Left kidney (tissue), 2 donors: ENCODE measurements around the gene CFTR. TPM values are rescaled to one million over a fixed set of nuclear protein-coding genes. Genes with fewer than 3 reads are reported as not detected.
A peak's percentile ranks its signal among the peaks of the same experiment; 100 is the strongest.
"Not testable (repeated sequence)": the region's sequence is repeated elsewhere in the genome, so short reads cannot be mapped to it uniquely, and the experiment has no call there.

Experiments
- DNase-seq: peaks from one replicate; pipeline ENCODE4 v3.0.0-alpha.2; 2013
- polyA plus RNA-seq: library from polyadenylated mRNA; unstranded; fragments of 120-200 nt; gene quantifications from one replicate; pipeline ENCODE4 v1.2.1, GENCODE V29; 2013; ENCODE audit not compliant: insufficient read length

CFTR gene
- polyA plus RNA-seq, 1 donor = 11.3 TPM

DNA sequence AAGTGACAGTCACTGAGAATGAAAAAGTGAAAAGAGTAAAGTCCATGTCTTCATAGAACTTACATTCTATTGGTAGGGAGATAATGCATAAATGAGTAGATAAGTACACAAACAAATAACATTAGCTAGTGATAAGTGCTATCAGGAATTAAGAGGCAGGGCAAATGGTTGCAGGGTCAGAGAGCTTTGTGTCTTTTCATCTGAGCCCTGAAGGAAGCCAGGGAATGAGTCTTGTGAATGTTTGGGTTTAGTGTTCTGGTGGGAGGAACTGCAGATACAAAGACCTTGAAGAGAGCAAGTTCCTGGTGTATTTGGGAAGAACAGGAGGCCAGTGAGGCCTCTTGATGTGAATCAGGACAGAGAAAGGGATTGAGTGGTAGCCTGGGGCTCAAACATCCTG lies 209.6 kb downstream of the CFTR start:
- DNase-seq = no peak

DNA sequence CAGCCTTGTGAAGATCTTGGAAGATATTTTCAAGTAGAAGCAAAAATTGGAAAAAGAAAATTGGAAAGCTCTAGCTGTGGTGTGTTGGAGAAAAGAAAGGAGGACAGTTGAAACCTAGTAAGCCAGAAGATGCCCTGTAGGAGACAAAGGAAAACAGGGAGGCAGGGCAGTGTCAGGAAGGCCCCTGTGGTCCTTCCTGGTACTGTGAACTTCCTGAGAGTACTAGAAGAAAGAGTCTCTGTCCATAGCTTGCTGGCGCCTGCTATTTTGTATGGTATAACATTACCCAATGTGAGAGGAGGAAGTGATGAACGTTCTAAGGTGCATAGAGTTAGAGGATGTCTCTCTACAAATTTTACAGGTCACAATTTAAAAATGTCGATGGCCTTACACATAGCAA lies 210.3 kb downstream of the CFTR start:
- DNase-seq = no peak

DNA sequence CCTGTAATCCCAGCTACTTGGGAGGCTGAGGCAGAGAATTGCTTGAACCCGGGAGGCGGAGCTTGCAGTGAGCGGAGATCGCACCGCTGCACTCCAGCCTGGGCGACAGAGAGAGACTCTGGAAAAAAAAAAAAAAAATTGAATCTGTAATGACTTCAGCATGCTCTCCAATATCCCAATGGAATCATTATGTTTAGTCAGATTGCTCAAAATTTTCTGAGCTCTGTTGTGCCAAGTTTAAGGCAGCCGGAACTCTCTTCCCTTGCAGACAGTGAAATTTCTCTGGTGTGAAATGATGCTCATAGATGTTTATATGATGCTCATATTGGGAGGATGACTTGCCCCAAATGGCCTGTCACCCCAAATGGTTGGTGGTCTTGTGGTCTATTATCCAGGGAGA lies 212.5 kb downstream of the CFTR start:
- DNase-seq = no peak

DNA sequence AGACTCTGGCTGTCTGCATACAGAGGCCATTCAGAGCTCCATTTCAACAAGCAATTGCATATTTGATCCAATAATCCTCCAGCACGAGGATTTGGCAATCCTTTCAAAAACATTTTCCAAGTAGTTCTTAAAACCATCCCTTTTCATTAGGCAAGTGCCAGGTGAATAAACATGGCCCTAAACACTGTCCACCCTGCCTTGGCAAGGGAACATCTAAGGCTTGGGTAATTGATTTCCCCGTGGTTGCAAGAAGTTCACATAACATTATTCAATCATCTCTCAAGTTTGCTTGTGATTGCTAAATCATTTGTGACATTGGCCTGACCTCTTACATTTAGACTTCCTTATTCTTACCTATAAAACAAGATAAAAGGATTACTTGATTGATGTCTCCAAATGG lies 218.2 kb downstream of the CFTR start:
- DNase-seq = no peak

DNA sequence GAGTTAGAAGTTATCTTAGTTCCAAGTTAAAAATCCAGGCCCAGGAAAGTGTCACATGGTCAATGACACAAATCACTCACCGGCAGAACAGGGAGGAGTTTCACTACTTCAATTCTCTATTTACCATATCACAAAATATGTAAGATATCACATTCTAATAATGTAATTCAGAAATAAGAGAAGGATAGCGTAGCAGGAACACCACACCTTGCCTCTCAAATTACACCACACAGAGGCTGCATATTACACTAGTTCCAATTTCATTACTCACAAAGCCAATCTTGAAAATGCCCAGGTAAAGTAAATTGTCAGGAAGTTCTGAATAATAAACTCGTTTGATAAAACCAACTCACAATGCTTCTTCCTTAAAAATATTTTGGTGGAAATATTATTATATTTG lies 224.2 kb downstream of the CFTR start:
- DNase-seq = no peak

DNA sequence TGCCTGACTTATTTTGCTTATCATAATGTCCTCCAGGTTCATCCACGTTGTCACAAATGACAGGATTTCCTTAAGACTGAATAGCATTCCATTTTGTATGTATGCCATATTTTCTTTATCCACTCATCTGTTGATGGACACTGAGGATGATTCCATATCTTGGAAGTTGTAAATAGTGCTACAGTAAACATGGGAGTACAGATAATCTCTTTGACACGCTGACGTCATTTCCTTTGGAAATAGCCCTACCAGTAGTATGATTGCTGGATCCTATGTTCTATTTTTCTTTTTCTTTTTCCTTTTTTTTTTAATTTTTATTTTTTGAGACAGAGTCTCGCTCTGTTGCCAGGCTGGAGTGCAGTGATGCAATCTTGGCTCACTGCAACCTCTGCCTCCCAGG lies 225.8 kb downstream of the CFTR start:
- no peak for DNase-seq

DNA sequence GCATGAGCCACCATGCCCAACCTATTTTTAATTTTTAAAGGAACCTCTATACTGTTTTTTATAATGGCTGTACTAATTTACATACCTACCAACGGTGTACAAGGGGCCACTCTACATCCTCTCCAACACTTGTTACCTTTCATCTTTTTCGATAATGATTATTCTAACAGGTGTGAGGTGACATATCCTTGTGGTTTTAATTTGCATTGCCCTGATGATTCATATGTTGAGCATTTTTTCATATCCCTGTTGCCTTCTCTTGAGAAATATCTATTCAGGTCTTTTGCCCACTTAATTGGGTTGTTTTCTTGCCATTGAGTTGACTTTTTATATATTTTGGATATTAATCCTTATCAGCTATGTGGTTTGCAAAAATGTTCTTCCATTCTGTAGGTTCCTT lies 226.4 kb downstream of the CFTR start:
- no peak for DNase-seq

DNA sequence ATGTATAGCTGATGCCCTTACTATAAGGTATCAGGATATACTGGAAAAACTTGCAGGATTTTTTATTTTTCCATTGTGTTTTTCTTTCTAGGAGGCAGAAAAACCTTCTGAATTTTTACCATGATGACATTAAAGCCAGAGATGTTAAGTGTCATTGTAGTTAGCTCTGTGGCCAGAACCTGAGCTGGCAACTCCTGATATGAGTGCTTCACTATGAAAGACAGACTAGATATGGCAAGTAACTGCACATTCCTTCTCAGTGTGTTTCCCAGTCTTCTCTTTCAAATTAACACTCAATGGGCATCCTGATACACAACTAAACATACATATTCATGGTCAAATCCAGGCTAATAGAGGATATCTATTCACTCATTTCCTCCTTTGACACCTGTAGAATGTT lies 227.3 kb downstream of the CFTR start:
- no peak for DNase-seq

DNA sequence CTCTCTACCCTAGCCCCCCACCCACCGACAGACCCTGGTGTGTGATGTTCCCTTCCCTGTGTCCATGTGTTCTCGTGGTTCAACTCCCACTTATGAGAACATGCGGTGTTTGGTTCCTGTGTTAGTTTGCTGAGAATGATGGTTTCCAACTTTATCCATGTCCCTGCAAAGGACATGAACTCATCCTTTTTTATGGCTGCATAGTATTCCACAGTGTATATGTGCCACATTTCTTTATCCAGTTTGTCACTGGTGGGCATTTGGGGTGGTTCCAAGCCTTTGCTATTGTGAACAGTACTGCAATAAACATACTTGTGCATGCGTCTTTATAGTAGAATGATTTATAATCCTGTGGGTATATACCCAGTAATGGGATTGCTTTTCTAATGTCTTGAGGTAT lies 228.3 kb downstream of the CFTR start:
- not testable (repeated sequence) for DNase-seq

DNA sequence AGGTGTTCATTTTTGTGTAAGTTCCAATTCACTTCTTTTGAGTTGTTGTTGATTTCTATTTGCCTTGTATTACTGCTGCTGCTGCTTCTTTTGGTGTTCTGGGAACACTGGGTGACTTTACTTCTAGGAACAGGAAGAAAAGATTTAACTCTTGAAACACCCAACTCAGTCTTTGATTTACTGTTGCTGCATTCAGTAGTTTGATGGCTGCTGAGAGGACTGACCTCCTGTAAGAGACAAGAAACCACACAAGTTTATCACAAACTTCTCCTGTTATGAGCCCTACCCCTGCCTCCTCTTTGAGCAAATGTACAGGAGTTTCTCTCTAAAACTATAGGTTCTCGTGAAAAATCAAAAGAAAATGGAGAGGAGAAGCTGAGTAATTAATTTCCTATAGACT lies 231.7 kb downstream of the CFTR start:
- no peak for DNase-seq

DNA sequence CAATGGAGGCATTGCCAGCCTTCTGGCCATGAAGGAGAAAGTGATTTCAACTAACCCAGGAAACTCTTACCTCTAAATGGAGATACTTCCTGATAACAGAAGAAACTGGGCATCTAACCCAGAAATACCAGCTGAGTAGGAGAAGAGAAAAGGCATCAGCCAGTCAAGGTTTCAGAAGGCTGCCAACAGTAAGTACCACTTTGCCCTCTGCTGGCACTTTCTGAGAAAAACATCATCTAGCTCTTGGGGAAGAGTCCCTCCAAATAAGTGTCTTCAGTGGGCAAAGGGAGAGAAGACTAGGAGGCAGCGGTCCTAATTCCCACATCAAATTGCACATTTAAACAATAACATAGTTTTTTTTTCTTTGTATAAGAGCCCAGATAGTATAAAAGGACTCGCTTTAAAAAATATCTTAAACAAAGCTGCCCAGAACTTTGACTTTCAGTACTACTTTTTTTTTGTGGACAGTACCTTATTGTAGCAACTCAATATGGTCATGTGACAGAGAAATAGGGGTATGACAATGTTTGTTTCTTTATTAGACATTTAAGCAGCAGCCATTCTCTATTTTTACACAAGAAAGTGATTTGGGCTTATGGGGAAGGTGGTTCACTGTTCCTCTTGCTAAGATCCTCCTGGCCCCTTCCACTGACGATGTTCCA lies 236.1 kb downstream of the CFTR start:
- DNase-seq = peak; percentile 53

DNA sequence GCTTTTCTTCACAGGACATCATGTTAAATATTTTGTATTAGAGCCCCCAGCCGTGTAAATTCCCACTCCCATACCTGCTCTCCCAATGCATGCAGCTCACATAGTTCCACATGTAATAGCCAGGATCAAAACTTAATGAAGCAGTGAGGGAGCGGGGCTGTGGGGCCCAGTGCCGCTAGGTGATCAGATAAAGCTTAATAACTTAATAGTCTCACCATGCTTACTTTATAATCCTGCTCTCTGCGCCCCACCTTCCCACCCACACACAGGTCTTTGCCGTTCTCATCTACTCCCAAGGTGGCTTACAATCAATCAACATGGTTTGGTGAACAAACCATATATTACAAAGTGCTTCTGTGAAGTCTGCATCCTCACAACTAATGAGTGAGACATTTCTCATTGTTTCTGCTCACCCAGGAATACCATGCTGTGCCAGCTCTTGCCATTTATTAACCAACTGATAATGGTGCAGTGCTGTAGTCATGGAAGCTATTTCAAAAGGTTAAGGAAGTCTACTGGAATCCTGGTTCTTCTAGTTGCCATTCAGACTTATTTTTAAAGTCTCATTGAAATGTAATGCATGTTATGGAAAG lies 237.0 kb downstream of the CFTR start:
- peak; percentile 31 for DNase-seq

DNA sequence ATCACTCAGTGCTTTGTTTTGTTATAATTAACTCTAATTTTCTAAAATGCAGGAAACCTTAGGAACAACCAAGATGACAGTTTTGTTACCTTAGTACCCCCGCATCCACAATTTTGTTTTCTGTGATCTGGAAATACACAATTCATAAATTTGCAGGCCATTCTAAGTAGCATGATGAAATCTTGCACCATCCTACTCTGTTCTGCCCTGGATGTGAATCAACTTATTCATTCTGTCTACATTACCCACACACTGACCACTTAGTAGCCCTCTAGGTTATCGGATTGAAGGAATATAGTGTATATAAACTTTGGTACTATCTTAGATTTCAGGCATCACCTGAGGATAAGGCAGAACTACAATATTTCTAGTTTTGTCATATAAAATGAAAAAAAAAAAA lies 237.5 kb downstream of the CFTR start:
- no peak for DNase-seq

Other genes starting within 250 kb of the CFTR start
- gene WNT2, start 157.0 kb upstream of the CFTR start, polyA plus RNA-seq = 0.93 TPM
- gene ASZ1, start 52.5 kb upstream of the CFTR start, polyA plus RNA-seq = not detected